Ramos (cell line): ENCODE results near the gene TPPP2.
"Not testable (repeated sequence)": the region's sequence is repeated elsewhere in the genome, so short reads cannot be mapped to it uniquely, and the experiment has no call there.

Experiments
- in situ Hi-C: fragments of 300-500 bp; cut with MboI; formaldehyde crosslinking; loops from one replicate; pipeline ENCODE4 v1.14.3; 2022; ENCODE audit warnings: low sequenced_read_pairs; ENCODE audit not compliant: unreplicated experiment

TPPP2 gene

DNA sequence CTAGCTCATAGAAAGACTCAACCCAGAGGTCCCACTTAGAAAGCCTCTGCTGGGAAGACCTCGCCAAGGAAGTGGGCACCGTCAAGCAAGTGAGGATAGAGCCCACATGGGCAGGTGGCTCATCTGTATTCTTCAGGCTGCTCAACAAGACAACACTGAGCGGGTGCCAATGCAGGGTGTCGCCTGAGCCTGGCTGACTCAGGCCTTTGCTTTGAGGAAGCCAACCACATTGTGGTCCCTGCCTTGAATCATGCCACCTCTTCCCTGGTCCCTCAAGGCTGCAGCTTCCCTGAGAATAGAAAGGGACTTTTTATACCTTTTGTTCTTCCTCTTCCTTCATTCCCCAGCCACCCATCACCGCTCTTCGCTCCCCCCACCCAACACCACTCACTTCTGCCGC, 6.7 kb downstream of the TPPP2 start:
- in situ Hi-C loops = no loop called here

DNA sequence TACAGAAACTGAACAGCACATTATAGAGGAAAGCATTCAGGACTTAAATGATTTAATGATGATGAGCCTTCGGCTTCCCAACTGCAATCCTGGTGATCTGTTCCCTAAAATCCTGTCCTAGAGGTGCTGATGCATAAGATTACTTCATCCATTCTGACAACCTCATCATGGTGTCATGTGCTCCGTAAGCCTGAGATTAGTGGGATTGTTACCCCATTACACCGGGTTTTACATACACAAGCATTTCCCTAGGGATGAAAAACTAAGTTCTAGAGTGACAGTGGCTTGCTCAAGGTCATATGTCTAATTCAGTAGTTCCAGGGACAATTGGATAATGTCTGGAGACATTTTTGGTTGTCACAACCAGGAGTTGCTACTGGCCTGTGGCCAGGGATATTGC, 7.1 kb downstream of the TPPP2 start:
- in situ Hi-C loops = no loop called here

DNA sequence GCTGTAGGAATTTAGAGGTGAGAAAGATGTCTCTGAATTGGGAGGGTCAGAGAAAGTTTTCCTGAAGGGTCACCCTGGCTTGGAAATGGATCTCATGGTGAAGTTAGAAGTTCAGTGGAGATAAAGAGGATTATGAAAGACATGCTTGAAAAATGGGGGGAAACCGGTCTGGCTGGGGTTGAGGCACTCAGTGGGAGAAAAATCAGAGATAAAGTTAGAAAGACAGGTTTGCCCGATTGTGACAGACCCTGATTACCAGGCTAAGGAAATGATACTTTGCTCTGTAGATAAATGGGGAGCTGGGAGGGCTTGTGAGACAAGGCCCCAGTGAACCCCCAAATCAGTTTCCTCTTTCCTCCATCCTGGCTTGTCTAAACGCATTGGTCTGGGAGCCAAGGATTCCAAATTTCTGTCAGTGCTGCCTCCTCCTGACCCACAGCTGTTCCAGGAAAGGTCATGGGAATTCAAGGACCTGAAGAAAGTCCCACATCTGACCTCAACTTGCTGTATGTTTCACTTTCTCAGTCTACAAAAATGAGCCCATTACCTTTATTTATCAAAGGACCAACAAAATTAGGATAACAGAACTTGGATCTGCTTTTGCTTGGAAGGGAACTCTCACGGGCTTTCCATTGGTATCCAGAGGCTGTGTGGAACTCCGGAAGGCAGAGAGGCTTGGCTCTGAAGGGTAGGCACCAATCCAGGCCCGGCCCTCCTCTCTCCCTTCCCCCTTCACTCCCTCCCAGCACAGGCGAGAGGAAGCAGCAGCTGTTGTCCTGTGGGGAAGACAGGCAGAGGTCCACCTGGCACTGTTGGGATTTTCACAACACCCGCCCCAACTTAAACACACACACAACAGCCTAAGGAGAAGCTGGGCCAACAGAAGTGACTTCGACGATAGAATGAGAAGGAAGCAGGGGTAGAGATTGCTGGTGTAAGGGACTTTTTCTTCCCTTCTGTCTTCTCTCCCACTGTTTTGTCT, 8.7 kb downstream of the TPPP2 start:
- in situ Hi-C loops = no loop called here

GRCh38 chr14:21039585-21040369, 9.8 kb downstream of the TPPP2 start:
- in situ Hi-C loops = no loop called here

GRCh38 chr14:21040370-21040925, 10.4 kb downstream of the TPPP2 start:
- in situ Hi-C loops = no loop called here

GRCh38 chr14:21040941-21041340, 10.9 kb downstream of the TPPP2 start:
- in situ Hi-C loops = not testable (repeated sequence)

- in situ Hi-C loops = no loop called here
Observed at GRCh38 chr14:21041676-21042433, 11.8 kb downstream of the TPPP2 start, which contains the start of gene RNASE7. RNASE7 (plus strand) TSS chr14:21042362; CDS start chr14:21042993, 631 bp downstream.

GRCh38 chr14:21042918-21043317, 12.9 kb downstream of the TPPP2 start:
- in situ Hi-C loops = no loop called here

- in situ Hi-C loops = no loop called here
Observed at GRCh38 chr14:21043387-21043973, 13.5 kb downstream of the TPPP2 start.

DNA sequence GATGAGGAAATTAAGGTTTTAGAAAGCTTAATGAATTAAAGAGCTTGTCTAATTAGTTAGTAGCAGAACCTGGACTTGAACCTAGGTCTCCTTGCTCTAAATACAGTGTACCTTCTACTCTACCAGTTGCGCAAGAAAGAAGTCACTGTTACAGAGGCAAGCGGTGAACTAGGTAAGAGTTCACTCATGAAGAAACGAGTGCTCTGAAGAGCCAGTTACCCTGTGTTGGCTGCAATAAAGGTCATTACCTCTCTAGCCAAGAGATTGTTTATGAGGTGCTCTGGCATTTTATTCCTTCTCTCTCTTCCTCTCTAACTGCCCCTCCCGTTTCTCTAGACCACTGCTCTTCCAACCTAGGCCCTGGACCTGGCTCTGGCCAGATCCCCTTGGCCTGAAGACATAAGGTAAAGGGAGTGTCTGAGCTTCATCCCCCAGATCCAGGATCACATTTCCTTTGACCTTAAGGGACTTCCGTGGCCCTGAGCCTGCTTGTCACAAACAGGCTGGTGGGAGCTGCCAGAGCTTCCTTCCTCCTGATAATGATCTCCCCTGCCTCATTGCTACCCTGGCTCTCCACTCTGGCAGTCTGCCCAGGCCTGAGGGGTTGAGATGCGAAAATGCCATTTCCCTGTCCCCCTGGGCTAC, 14.1 kb downstream of the TPPP2 start:
- in situ Hi-C loops = no loop called here

- in situ Hi-C loops = no loop called here
Observed at GRCh38 chr14:21047378-21047781, 17.4 kb downstream of the TPPP2 start.

- in situ Hi-C loops = no loop called here
Observed at GRCh38 chr14:21048638-21049037, 18.6 kb downstream of the TPPP2 start.

DNA sequence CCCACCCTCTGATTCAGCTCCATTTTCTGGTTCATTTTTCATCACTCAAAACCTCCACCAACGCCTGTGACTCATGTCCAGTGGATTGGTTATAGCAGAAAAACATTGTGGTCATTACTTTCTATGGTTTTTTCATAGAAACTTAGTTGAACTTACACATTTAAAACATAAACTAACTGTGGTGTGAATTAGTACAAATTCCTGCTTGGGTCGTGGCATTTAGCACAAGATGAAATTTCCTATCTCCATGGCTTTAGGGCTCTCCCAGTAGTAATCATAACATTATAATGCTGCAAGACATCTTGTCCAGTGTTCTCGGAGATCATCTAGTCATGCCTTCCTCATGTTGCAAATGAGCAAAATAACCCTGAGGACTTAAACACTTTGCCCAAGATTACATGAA, 19.3 kb downstream of the TPPP2 start:
- in situ Hi-C loops = no loop called here

GRCh38 chr14:21050597-21050996, 20.6 kb downstream of the TPPP2 start:
- in situ Hi-C loops = no loop called here

- in situ Hi-C loops = no loop called here
Observed at GRCh38 chr14:21053184-21054122, 23.4 kb downstream of the TPPP2 start.

GRCh38 chr14:21054123-21054767, 24.2 kb downstream of the TPPP2 start:
- in situ Hi-C loops = no loop called here

DNA sequence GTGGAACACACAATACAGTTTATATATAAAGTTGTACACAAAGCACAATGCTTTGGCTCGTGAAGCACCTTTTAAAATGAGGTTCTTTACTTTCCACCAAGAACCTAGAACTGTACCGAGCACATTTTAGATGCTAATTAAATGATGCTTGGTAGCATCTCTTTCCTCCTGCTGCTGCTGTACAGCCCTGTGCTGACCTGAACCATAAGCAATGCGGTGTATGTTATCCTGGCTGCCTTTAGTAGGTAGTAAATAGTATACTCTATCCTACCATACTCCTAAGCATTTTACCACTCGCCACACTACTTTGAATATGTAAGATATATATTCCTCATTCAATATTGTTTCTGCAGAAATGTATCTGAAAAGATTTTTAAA, 24.7 kb downstream of the TPPP2 start:
- in situ Hi-C loops = no loop called here
